NK-92 treated with Interleukin-12 subunit alpha and Interleukin-12 subunit beta, amount 100 ng/mL, for 24 hours (cell line): ENCODE data around the gene ARHGAP15.
A peak's percentile ranks its signal among the peaks of the same experiment; 100 is the strongest.
"Not testable (repeated sequence)": the region's sequence is repeated elsewhere in the genome, so short reads cannot be mapped to it uniquely, and the experiment has no call there.

ENCODE experiments used
- DNase-seq: peaks from one replicate; lab custom pipeline; 2025; lab: John Stamatoyannopoulos, UW

The ARHGAP15 gene

GRCh38 chr2:143128681-143129580 is at the start of gene ARHGAP15:
Gene ARHGAP15 (plus strand): TSS chr2:143129419.
- DNase-seq: peak; percentile 59

- DNase-seq: no peak
These were observed 47.6 kb upstream of the ARHGAP15 start for GRCh38 chr2:143081616-143082015.

GRCh38 chr2:143083636-143084035 is 45.6 kb upstream of the ARHGAP15 start:
- no peak for DNase-seq

GRCh38 chr2:143084462-143084861 is 44.8 kb upstream of the ARHGAP15 start:
- DNase-seq: no peak

GRCh38 chr2:143085125-143085784 is 44.0 kb upstream of the ARHGAP15 start:
- DNase-seq: no peak

- no peak for DNase-seq
These were observed 42.2 kb upstream of the ARHGAP15 start for GRCh38 chr2:143087033-143087432.

- DNase-seq: no peak
These were observed 40.8 kb upstream of the ARHGAP15 start for GRCh38 chr2:143088388-143088787.

- DNase-seq: not testable (repeated sequence)
These were observed 39.7 kb upstream of the ARHGAP15 start for GRCh38 chr2:143089520-143089919.

GRCh38 chr2:143110758-143111428 is 18.3 kb upstream of the ARHGAP15 start:
- DNase-seq: peak; percentile 35

GRCh38 chr2:143117225-143117624 is 12.0 kb upstream of the ARHGAP15 start:
- DNase-seq: no peak

GRCh38 chr2:143121079-143121478 is 8.1 kb upstream of the ARHGAP15 start:
- DNase-seq: no peak

- no peak for DNase-seq
These were observed 7.3 kb upstream of the ARHGAP15 start for GRCh38 chr2:143121957-143122356.

GRCh38 chr2:143123911-143124310 is 5.3 kb upstream of the ARHGAP15 start:
- DNase-seq: no peak

- no peak for DNase-seq
These were observed 4.8 kb upstream of the ARHGAP15 start for GRCh38 chr2:143124445-143124844.

GRCh38 chr2:143125717-143126116 is 3.5 kb upstream of the ARHGAP15 start:
- DNase-seq: no peak

- no peak for DNase-seq
These were observed 3.1 kb downstream of the ARHGAP15 start for GRCh38 chr2:143132355-143132754.

GRCh38 chr2:143133783-143134182 is 4.6 kb downstream of the ARHGAP15 start:
- DNase-seq: no peak

- DNase-seq: no peak
These were observed 9.1 kb downstream of the ARHGAP15 start for GRCh38 chr2:143138292-143138691.

- no peak for DNase-seq
These were observed 10.7 kb downstream of the ARHGAP15 start for GRCh38 chr2:143139835-143140393.

- no peak for DNase-seq
These were observed 11.8 kb downstream of the ARHGAP15 start for GRCh38 chr2:143140864-143141661.

- DNase-seq: no peak
These were observed 13.4 kb downstream of the ARHGAP15 start for GRCh38 chr2:143142598-143142997.
